ENCODE measurements around the gene CXorf38. TPM values are rescaled to one million over a fixed set of nuclear protein-coding genes. Genes with fewer than 3 reads are reported as not detected.

The CXorf38 gene
- total RNA-seq, 1 experiment from 2014 or later = 18.3 TPM

GRCh38 chrX:40663078-40663740 is 15.8 kb upstream of the CXorf38 start:
- DNase-seq (no peak), ATAC-seq (no peak)
- peaks cover 26% of the 10 kb centered on the region for H3K36me3 ChIP-seq (ENCODE audit: low read depth, low read length)
- no peak overlapping the region for H3K27ac ChIP-seq (ENCODE audit: low read length)
- H3K4me1 ChIP-seq (ENCODE audit: insufficient read depth, low read length) = no peaks in the 10 kb centered on the region
- H3K4me3 ChIP-seq (ENCODE audit: low read length) = no peak overlapping the region
- no peak overlapping the region for H2AFZ ChIP-seq (ENCODE audit: low read length)
- TF ChIP-seq EZH2phosphoT487 (IDR thresholded peaks at IDR 0.05; ENCODE audit: borderline replicate concordance, low read length) (no peak), EZH2 (IDR thresholded peaks at IDR 0.05; ENCODE audit: low read length, unreplicated experiment) (no peak), CTCF (conservative IDR thresholded peaks at IDR 0.05; ENCODE audit: low read depth, low read length) (no peak)
- H3K9me3 ChIP-seq (ENCODE audit: low read length) = no peaks in the 10 kb centered on the region
- ChIA-PET CTCF (no interaction called here), POLR2A (ENCODE audit: unreplicated experiment) (no interaction called here)
- no peak overlapping the region for H3K9ac ChIP-seq (ENCODE audit: low read length)
- H4K20me1 ChIP-seq (ENCODE audit: low read length) = no peaks in the 10 kb centered on the region
- H3K27me3 ChIP-seq (ENCODE audit: low read length) = no peaks in the 10 kb centered on the region
- no peaks in the 10 kb centered on the region for H3K79me2 ChIP-seq (ENCODE audit: low read length)
- intact Hi-C loops (cut with micrococcal nuclease) = no loop called here
- H3K9me2 ChIP-seq (replicated peaks; ENCODE audit: low read length) = no peaks in the 10 kb centered on the region
- H3F3A ChIP-seq (ENCODE audit: low read length, unreplicated experiment) = no peaks in the 10 kb centered on the region
- BruUV-seq (replicated peaks) = no TSS peak
- H3K4me2 ChIP-seq (ENCODE audit: low read length) = no peak overlapping the region

DNA sequence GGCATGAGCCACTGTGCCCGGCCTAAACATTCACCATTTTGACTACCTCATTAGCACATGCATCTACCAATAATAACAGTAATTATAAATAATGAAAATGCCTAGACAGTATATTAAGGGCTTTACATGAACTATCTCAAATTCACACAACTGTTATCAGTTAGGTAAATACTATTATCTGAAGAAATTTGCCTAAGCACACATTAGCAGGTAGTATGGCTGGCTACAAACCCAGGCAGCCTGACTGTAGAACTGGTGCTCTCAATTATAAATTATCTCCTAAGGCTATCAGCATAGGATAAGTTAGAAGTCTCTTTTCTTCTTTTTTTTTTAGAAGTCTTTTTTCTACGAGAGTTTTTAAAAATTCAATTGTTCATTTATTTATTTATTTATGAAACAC is 14.1 kb upstream of the CXorf38 start:
- Histone ChIP-seq H3K79me2 (ENCODE audit: low read length) (no peaks in the 10 kb centered on the region), H3F3A (ENCODE audit: low read length, unreplicated experiment) (no peaks in the 10 kb centered on the region), H3K9me2 (replicated peaks; ENCODE audit: low read length) (no peaks in the 10 kb centered on the region), H3K27me3 (ENCODE audit: low read length) (no peaks in the 10 kb centered on the region), H3K4me3 (ENCODE audit: low read length) (no peak overlapping the region), H3K27ac (ENCODE audit: low read length) (no peak overlapping the region), H4K20me1 (ENCODE audit: low read length) (no peaks in the 10 kb centered on the region), H3K9me3 (ENCODE audit: low read length) (no peaks in the 10 kb centered on the region), H3K36me3 (ENCODE audit: low read depth, low read length) (peaks cover 24% of the 10 kb centered on the region), H2AFZ (ENCODE audit: low read length) (no peak overlapping the region), H3K4me1 (ENCODE audit: insufficient read depth, low read length) (no peaks in the 10 kb centered on the region), H3K9ac (ENCODE audit: low read length) (no peak overlapping the region), H3K4me2 (ENCODE audit: low read length) (no peak overlapping the region)
- ChIA-PET CTCF (no interaction called here), POLR2A (ENCODE audit: unreplicated experiment) (no interaction called here)
- TF ChIP-seq EZH2phosphoT487 (IDR thresholded peaks at IDR 0.05; ENCODE audit: borderline replicate concordance, low read length) = no peak
- TF ChIP-seq EZH2 (IDR thresholded peaks at IDR 0.05; ENCODE audit: low read length, unreplicated experiment) = no peak
- no peak for TF ChIP-seq CTCF (conservative IDR thresholded peaks at IDR 0.05; ENCODE audit: low read depth, low read length)
- ATAC-seq (no peak), DNase-seq (no peak)
- intact Hi-C loops (cut with micrococcal nuclease) = no loop called here
- no TSS peak for BruUV-seq (replicated peaks)

- Histone ChIP-seq H3K4me3 (ENCODE audit: low read length) (no peak overlapping the region), H3F3A (ENCODE audit: low read length, unreplicated experiment) (no peaks in the 10 kb centered on the region), H3K79me2 (ENCODE audit: low read length) (no peaks in the 10 kb centered on the region), H3K27me3 (ENCODE audit: low read length) (no peaks in the 10 kb centered on the region), H3K9me2 (replicated peaks; ENCODE audit: low read length) (no peaks in the 10 kb centered on the region), H2AFZ (ENCODE audit: low read length) (no peak overlapping the region), H3K4me1 (ENCODE audit: insufficient read depth, low read length) (no peaks in the 10 kb centered on the region), H4K20me1 (ENCODE audit: low read length) (no peaks in the 10 kb centered on the region), H3K4me2 (ENCODE audit: low read length) (no peak overlapping the region), H3K27ac (ENCODE audit: low read length) (no peak overlapping the region), H3K9me3 (ENCODE audit: low read length) (no peaks in the 10 kb centered on the region), H3K36me3 (ENCODE audit: low read depth, low read length) (peaks cover 21% of the 10 kb centered on the region), H3K9ac (ENCODE audit: low read length) (no peak overlapping the region)
- CTCF ChIA-PET = no interaction called here
- intact Hi-C loops (cut with micrococcal nuclease) = no loop called here
- DNase-seq (no peak), ATAC-seq (no peak)
- POLR2A ChIA-PET (ENCODE audit: unreplicated experiment) = no interaction called here
- no TSS peak for BruUV-seq (replicated peaks)
- TF ChIP-seq CTCF (conservative IDR thresholded peaks at IDR 0.05; ENCODE audit: low read depth, low read length) (no peak), EZH2phosphoT487 (IDR thresholded peaks at IDR 0.05; ENCODE audit: borderline replicate concordance, low read length) (no peak), EZH2 (IDR thresholded peaks at IDR 0.05; ENCODE audit: low read length, unreplicated experiment) (no peak)
Measured at GRCh38 chrX:40660381-40660780, 13.0 kb upstream of the CXorf38 start.

Measured in PC-3 (cell line).